ENCODE measurements around the gene GMCL1. TPM values are rescaled to one million over a fixed set of nuclear protein-coding genes. Genes with fewer than 3 reads are reported as not detected.
"Not testable (repeated sequence)": the region's sequence is repeated elsewhere in the genome, so short reads cannot be mapped to it uniquely, and the experiment has no call there.

Gene GMCL1
- total RNA-seq, 4 donors from 2014 or later = 10.6 to 14.8 (median 13.0) TPM

GRCh38 chr2:69828938-69829255 lies 563 bp upstream of the GMCL1 start:
- Histone ChIP-seq H3K9me3 (no peaks in the 10 kb centered on the region), H3K27ac (peak overlapping the region; percentile 68 to 96 (median 90)), H3K4me1 (peaks cover 0 to 32% (median 11%) of the 10 kb centered on the region in 3 donors), H3K4me3 (peak overlapping the region; percentile 85 to 86), H3K27me3 (no peaks in the 10 kb centered on the region), H3K36me3 (no peaks in the 10 kb centered on the region)
- WGBS, 2 donors (ENCODE audit: low coverage in 1 of 2) = 5 to 8% methylated on average over 2 to 3 of the region's 7 CpGs
- TF ChIP-seq POLR2A (IDR thresholded peaks at IDR 0.05) (no peak), POLR2AphosphoS5 (IDR thresholded peaks at IDR 0.05) (no peak)
- no peak for ATAC-seq

GRCh38 chr2:69830045-69830905 lies 815 bp downstream of the GMCL1 start:
- 0 to 10% methylated on average over 6 of the region's 45 CpGs for WGBS, 2 donors (ENCODE audit: low coverage in 1 of 2)
- no peaks in the 10 kb centered on the region for H3K27me3 ChIP-seq
- no peaks in the 10 kb centered on the region for H3K9me3 ChIP-seq
- peak overlapping the region in 3 of 4 donors; percentile 89 to 96 (median 92) for H3K27ac ChIP-seq
- peak overlapping the region; percentile 85 to 86 for H3K4me3 ChIP-seq
- no peaks in the 10 kb centered on the region for H3K36me3 ChIP-seq
- ATAC-seq = no peak
- no peak for TF ChIP-seq CTCF (IDR thresholded peaks at IDR 0.05)
- TF ChIP-seq EP300 (IDR thresholded peaks at IDR 0.05) = no peak
- TF ChIP-seq POLR2AphosphoS5 (IDR thresholded peaks at IDR 0.05) = no peak
- H3K4me1 ChIP-seq = peaks cover 0 to 32% (median 11%) of the 10 kb centered on the region in 3 donors

- Histone ChIP-seq H3K4me3 (peak overlapping the region; percentile 85 to 86), H3K4me1 (peaks cover 0 to 32% (median 11%) of the 10 kb centered on the region in 3 donors)
- H3K9me3 ChIP-seq, H3K27ac ChIP-seq, H3K36me3 ChIP-seq, ATAC-seq, H3K27me3 ChIP-seq: not testable (repeated sequence)
- 78% methylated on average over 8 of the region's 13 CpGs; no CpG with 5 or more reads in 1 of the 2 donors for WGBS, 2 donors (ENCODE audit: low coverage in 1 of 2)
Observed at GRCh38 chr2:69830906-69831241, 1.4 kb downstream of the GMCL1 start.

GRCh38 chr2:69831354-69831905 lies 2.0 kb downstream of the GMCL1 start:
- Histone ChIP-seq H3K27ac (no peak overlapping the region), H3K9me3 (no peaks in the 10 kb centered on the region), H3K4me1 (peaks cover 0 to 32% (median 11%) of the 10 kb centered on the region in 3 donors), H3K27me3 (no peaks in the 10 kb centered on the region), H3K36me3 (no peaks in the 10 kb centered on the region), H3K4me3 (no peak overlapping the region)
- no peak for ATAC-seq
- no peak for TF ChIP-seq POLR2A (IDR thresholded peaks at IDR 0.05)
- WGBS, 2 donors (ENCODE audit: low coverage in 1 of 2) = 91% methylated on average over 6 of the region's 6 CpGs; no CpG with 5 or more reads in 1 of the 2 donors

GRCh38 chr2:69833752-69834151 lies 4.3 kb downstream of the GMCL1 start:
- ATAC-seq = no peak
- Histone ChIP-seq H3K4me1 (peaks cover 0 to 26% (median 11%) of the 10 kb centered on the region in 3 donors), H3K36me3 (no peaks in the 10 kb centered on the region), H3K27ac (no peak overlapping the region), H3K4me3 (no peak overlapping the region), H3K9me3 (no peaks in the 10 kb centered on the region), H3K27me3 (no peaks in the 10 kb centered on the region)
- 84 to 94% methylated on average over 3 of the region's 3 CpGs for WGBS, 2 donors (ENCODE audit: low coverage in 1 of 2)
- TF ChIP-seq POLR2AphosphoS5 (IDR thresholded peaks at IDR 0.05) = no peak
- no peak for TF ChIP-seq CTCF (IDR thresholded peaks at IDR 0.05)
- TF ChIP-seq POLR2A (IDR thresholded peaks at IDR 0.05) = no peak
- TF ChIP-seq EP300 (IDR thresholded peaks at IDR 0.05) = no peak

GRCh38 chr2:69835666-69836065 lies 6.2 kb downstream of the GMCL1 start:
- no peak for ATAC-seq
- Histone ChIP-seq H3K27me3 (no peaks in the 10 kb centered on the region), H3K4me1 (peaks cover 0 to 19% (median 9%) of the 10 kb centered on the region in 3 donors), H3K27ac (no peak overlapping the region), H3K4me3 (no peak overlapping the region), H3K36me3 (peaks cover 3 to 14% of the 10 kb centered on the region in 2 donors), H3K9me3 (no peaks in the 10 kb centered on the region)
- TF ChIP-seq POLR2AphosphoS5 (IDR thresholded peaks at IDR 0.05) (no peak), EP300 (IDR thresholded peaks at IDR 0.05) (no peak), CTCF (IDR thresholded peaks at IDR 0.05) (no peak), POLR2A (IDR thresholded peaks at IDR 0.05) (no peak)
- WGBS, 2 donors (ENCODE audit: low coverage in 1 of 2) = 75 to 94% methylated on average over 2 of the region's 2 CpGs

Measured in gastroesophageal sphincter (tissue), 4 donors.